Uterus (tissue), 4 donors: Measurements from ENCODE around the gene GPER1. TPM values are rescaled to one million over a fixed set of nuclear protein-coding genes. Genes with fewer than 3 reads are reported as not detected.

Source experiments
- DNase-seq, 2 donors: peaks; one replicate each; pipeline ENCODE4 v3.0.0-alpha.2; 2019 to 2020
- H3K27ac ChIP-seq, 2 donors: fragments of 200-600 bp; sonication (generic); 1 replicate in 1 of 2; 2 replicates in 1 of 2; pipeline ENCODE4 v1.5.1; 2016 to 2018
- H3K27me3 ChIP-seq, 2 donors: fragments of 200-600 bp; sonication (generic); one replicate each; pipeline ENCODE4 v1.5.1; 2018 to 2019; ENCODE audit warnings: control low read depth in 1 of 2
- H3K36me3 ChIP-seq, 2 donors: fragments of 200-600 bp; sonication (generic); one replicate each; pipeline ENCODE4 v1.5.1; 2019; ENCODE audit warnings: control low read depth in 1 of 2
- H3K4me1 ChIP-seq, 2 donors: fragments of 200-600 bp; sonication (generic); one replicate each; pipeline ENCODE4 v1.5.1; 2018 to 2019; ENCODE audit warnings: control low read depth in 1 of 2
- H3K4me3 ChIP-seq, 2 donors: fragments of 200-600 bp; sonication (generic); 1 replicate in 1 of 2; 2 replicates in 1 of 2; pipeline ENCODE4 v1.5.1; 2018 to 2019; ENCODE audit warnings: mild to moderate bottlenecking in 1 of 2
- H3K9me3 ChIP-seq, 2 donors: fragments of 200-600 bp; sonication (generic); one replicate each; pipeline ENCODE4 v1.5.1; 2019; ENCODE audit warnings: control low read depth in 1 of 2
- CTCF ChIP-seq, 4 experiments: fragments of 200-600 bp in 2 of 4; fragments of 450-650 bp in 2 of 4; sonication (generic) in 2 of 4; IDR thresholded peaks; one replicate each; pipeline ENCODE4 v1.5.1; 2016 to 2019; ENCODE audit warnings: antibody characterized with exemption in 4 of 4, mild to moderate bottlenecking in 2 of 4, moderate library complexity in 1 of 4
- POLR2A ChIP-seq, 2 donors: fragments of 450-650 bp; IDR thresholded peaks; one replicate each; pipeline ENCODE4 v1.6.1; 2016; ENCODE audit warnings: antibody characterized with exemption in 2 of 2, mild to moderate bottlenecking in 1 of 2, moderate library complexity in 1 of 2
- intact Hi-C: fragments of 100-400 bp; cut with DNase I; formaldehyde crosslinking; loops from one replicate; pipeline ENCODE4 v1.15.1; 2023; ENCODE audit warnings: low total_unique reads
- total RNA-seq, 4 donors: library from RNA; depleted of rRNA in 3 of 4; stranded (reverse); fragments of >200 nt in 3 of 4; gene quantifications; one replicate each; pipeline versions ENCODE4 v1.1.0 to v1.2.4, GENCODE V29; 2014 to 2023
- donor health status: DM: yes; HTN: yes; CAD: no.

The GPER1 gene
- total RNA-seq, 4 donors from 2014 or later, result 1.3 to 10.6 (median 5.0) TPM

DNA sequence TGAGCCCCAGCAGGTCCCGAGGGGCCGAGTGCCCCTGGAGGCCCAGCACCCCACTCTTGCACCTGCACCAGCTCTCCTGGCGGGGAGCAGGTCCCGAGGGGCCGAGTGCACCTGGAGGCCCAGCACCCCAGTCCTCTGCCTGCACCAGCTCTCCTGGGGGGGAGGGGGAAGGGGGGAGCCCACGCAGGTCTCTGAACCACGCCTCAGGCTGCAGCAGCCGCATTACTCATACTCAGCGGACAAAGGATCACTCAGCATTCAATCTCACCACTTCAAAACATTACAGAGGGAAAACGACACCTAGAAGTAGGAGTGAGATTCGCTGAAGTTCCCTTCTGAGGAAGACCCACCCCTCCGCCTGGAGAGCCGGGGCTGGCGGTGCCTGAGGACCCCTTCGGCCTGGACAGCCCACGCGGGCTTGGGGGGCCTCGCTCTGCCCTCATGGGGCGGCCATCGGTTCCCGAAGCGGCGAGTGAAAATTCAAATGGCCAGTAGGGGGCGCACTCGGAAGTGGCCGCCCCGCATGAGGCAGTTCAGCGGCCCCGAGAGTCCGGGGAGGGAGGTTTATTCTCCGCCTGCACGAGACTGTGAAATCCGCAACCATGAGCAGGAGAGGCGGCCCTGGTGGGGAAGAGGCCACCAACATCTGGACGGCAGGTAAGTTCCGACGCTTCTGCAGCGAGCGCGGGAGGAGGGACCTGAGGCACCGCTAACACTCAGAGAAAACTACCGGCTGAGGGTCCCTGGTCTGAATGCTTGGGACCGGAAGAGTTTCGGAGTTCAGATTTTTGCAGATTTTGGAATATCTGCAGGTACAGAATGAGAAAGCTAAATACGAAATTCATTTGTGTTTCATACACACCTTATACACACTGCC is 1.1 kb upstream of the GPER1 start:
- intact Hi-C loops, result no loop called here
- peak overlapping the region; percentile 21 to 36 for H3K4me3 ChIP-seq
- H3K9me3 ChIP-seq, result no peaks in the 10 kb centered on the region
- H3K36me3 ChIP-seq, result no peaks in the 10 kb centered on the region
- peak; percentile 68 to 74 for DNase-seq
- TF ChIP-seq CTCF (IDR thresholded peaks at IDR 0.05) (peak; percentile 78 to 94 (median 88)), POLR2A (IDR thresholded peaks at IDR 0.05) (peak in 1 of 2 donors; percentile 16)
- peak overlapping the region; percentile 11 to 40 for H3K27ac ChIP-seq
- H3K27me3 ChIP-seq, result no peaks in the 10 kb centered on the region
- H3K4me1 ChIP-seq, result peaks cover 0 to 3% of the 10 kb centered on the region in 2 donors

GRCh38 chr7:1087465-1087814 is 473 bp upstream of the GPER1 start:
- Histone ChIP-seq H3K4me3 (peak overlapping the region; percentile 21 to 36), H3K27ac (peak overlapping the region; percentile 11 to 74), H3K4me1 (peaks cover 0 to 3% of the 10 kb centered on the region in 2 donors), H3K36me3 (no peaks in the 10 kb centered on the region), H3K27me3 (no peaks in the 10 kb centered on the region), H3K9me3 (no peaks in the 10 kb centered on the region)
- intact Hi-C loops, result no loop called here
- no peak for DNase-seq
- TF ChIP-seq CTCF (IDR thresholded peaks at IDR 0.05), result no peak
- TF ChIP-seq POLR2A (IDR thresholded peaks at IDR 0.05), result no peak

GRCh38 chr7:1090236-1090635 is 2.3 kb downstream of the GPER1 start:
- no peak for TF ChIP-seq CTCF (IDR thresholded peaks at IDR 0.05)
- no peak for TF ChIP-seq POLR2A (IDR thresholded peaks at IDR 0.05)
- intact Hi-C loops, result no loop called here
- H3K27me3 ChIP-seq, result no peaks in the 10 kb centered on the region
- no peak for DNase-seq
- H3K27ac ChIP-seq, result no peak overlapping the region
- H3K9me3 ChIP-seq, result no peaks in the 10 kb centered on the region
- H3K4me1 ChIP-seq, result peaks cover 0 to 3% of the 10 kb centered on the region in 2 donors
- no peak overlapping the region for H3K4me3 ChIP-seq
- H3K36me3 ChIP-seq, result no peaks in the 10 kb centered on the region

DNA sequence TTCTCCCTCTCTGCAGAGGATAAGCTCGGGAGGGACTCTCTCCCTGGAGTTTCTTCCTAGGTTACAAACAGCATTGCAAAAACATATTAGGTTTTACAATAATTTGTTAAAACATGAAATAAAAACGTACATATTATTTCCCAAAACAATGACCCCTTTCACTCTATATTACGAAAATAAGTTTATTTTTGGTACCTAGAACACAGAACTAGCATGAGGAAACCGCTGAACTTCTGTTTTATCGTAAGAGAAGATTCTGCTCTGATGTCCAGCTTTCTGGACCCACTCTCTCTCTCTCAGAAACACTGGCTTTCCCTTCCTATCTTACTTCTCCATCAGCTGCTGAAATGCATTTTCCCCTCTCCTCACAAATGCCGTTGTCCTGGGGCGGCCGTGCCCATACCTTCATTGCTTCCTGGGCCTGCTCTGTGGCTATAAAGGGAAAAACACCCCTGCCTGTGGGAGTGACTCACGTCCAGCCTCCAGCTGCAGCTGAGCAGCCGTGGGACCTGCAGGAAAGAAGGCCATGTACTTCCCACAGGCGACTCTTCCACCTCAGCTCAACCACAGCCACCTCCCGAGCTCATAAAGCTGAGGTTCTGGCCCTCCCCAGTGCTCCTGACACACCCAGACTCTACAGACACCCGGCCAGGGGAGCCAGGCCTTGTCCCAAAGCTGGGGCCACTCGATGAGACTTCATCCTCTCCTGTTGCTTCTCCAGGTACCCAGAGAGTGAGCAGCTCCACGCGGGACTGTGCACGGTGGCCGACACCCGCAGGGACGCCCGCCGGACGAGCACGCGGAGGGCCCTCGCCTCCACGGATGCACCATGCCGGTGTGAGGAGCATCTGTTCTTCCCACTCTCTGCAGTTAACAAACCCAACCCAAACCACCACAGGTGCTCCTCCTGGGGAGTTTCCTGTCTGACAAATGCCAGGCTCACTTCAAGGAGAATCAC is 3.1 kb downstream of the GPER1 start:
- no peak overlapping the region for H3K27ac ChIP-seq
- TF ChIP-seq CTCF (IDR thresholded peaks at IDR 0.05) (no peak), POLR2A (IDR thresholded peaks at IDR 0.05) (no peak)

More for the DNA sequence above, 3.1 kb downstream of the GPER1 start:
- no peak overlapping the region for H3K4me3 ChIP-seq
- intact Hi-C loops, result no loop called here
- H3K4me1 ChIP-seq, result peaks cover 0 to 3% of the 10 kb centered on the region in 2 donors
- H3K36me3 ChIP-seq, result no peaks in the 10 kb centered on the region
- H3K27me3 ChIP-seq, result no peaks in the 10 kb centered on the region
- no peak for DNase-seq
- no peaks in the 10 kb centered on the region for H3K9me3 ChIP-seq
